Skin epidermis (tissue), 12 donors: ENCODE data around the gene EZH1.
"Not testable (repeated sequence)": the region's sequence is repeated elsewhere in the genome, so short reads cannot be mapped to it uniquely, and the experiment has no call there.

Experiments used
- H3K27ac ChIP-seq, 21 experiments: fragments of 200-600 bp; sonication (generic) in 11 of 21; one replicate each; pipeline ENCODE4 v1.5.0; 2020; ENCODE audit warnings: mild to moderate bottlenecking in 3 of 21, inconsistent platforms in 2 of 21, moderate library complexity in 2 of 21
- H3K4me3 ChIP-seq, 7 experiments: fragments of 200-600 bp; sonication (generic) in 2 of 7; one replicate each; pipeline ENCODE4 v1.5.0; 2020; ENCODE audit warnings: inconsistent platforms in 2 of 7, mild to moderate bottlenecking in 2 of 7, moderate library complexity in 1 of 7

EZH1 gene

DNA sequence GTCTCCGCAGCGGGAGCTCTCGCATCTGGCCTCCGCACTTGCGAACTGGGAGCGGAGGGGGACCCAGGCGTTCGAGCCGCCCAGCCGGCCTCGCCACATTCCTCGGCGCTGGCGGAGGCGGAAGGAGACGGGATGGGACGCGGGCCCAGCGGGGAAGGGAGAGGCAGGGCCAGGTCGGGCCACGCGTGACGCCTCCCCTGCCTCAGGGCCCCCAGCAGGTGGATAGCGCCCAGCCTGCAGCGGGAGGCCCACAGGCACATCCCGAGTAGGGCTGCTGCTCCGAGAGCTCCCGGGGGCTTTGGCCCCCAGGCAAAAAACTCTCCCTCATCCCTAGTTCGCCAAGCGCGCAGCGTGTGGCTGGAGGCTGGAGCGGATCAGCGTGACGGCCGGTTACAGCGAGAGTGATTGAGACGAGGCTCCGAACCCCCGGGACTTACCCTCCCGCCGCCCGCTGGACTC lies 68.8 kb downstream of the EZH1 start:
- peak overlapping the region in 20 of 21 experiments; percentile 67 to 98 (median 84) for H3K27ac ChIP-seq
- H3K4me3 ChIP-seq: peak overlapping the region; percentile 57 to 94 (median 75)

GRCh38 chr17:42675348-42675964 lies 69.4 kb downstream of the EZH1 start:
- H3K4me3 ChIP-seq: peak overlapping the region; percentile 57 to 94 (median 75)
- H3K27ac ChIP-seq: peak overlapping the region in 20 of 21 experiments; percentile 67 to 98 (median 84)

- peak overlapping the region; percentile 57 to 94 (median 75) for H3K4me3 ChIP-seq
- H3K27ac ChIP-seq: peak overlapping the region in 19 of 21 experiments; percentile 29 to 98 (median 84)
These were observed 70.0 kb downstream of the EZH1 start for GRCh38 chr17:42674755-42675347.

DNA sequence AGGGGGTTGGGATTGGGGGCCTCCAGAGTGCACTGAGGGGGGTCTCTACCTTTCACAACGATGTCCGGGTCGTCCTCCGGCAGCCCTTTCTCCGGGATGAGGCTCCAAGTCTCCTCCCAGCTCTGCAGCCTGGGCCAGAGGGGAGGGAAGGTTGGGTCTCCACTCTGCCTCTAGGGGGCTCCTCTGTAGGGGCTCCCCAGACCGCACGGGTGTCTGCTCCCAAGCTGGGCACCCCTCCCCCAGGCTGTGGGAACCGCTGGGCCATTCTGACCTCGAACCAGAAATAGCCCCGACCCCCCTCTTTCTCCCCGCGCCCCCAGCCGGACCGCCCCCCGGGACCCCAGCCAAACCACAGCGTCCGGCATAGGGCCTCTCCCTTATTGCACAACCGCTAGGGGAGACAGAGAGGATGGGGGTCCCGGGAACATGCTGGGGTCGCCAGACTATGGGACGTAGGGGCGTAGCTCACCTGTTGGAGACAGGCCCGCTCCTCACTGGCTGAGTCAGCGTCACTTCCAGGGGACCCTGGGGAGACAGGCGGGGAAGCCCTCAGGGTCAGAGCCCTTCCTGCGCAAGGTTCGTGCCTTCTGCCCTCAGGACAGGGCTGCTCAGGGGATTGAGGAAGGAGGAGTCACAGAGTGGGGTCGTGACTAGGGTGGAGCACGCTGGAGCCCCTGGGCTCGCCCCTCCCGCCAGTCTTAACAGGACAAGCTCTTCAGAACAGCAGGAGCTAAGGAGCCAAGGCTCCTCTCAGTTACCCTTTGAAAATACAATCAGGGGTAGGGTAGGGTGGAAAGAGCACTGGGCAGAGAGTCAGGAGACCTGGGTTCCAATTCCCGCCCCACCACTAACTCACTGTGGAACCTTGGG lies 70.7 kb downstream of the EZH1 start:
- Histone ChIP-seq H3K27ac (peak overlapping the region in 18 of 21 experiments; percentile 6 to 98 (median 82)), H3K4me3 (peak overlapping the region; percentile 14 to 94 (median 69))

GRCh38 chr17:42673266-42673884 lies 71.5 kb downstream of the EZH1 start:
- Histone ChIP-seq H3K4me3 (peak overlapping the region in 6 of 7 experiments; percentile 14 to 94 (median 74)), H3K27ac (peak overlapping the region in 14 of 21 experiments; percentile 24 to 98 (median 84))

- peak overlapping the region in 1 of 7 experiments; percentile 0 for H3K4me3 ChIP-seq
- H3K27ac ChIP-seq: peak overlapping the region in 5 of 21 experiments; percentile 6 to 44 (median 30)
These were observed 72.8 kb downstream of the EZH1 start for GRCh38 chr17:42672038-42672437.

GRCh38 chr17:42670789-42671657 lies 73.8 kb downstream of the EZH1 start:
- Histone ChIP-seq H3K27ac (peak overlapping the region in 2 of 21 experiments; percentile 19 to 30), H3K4me3 (no peak overlapping the region)

DNA sequence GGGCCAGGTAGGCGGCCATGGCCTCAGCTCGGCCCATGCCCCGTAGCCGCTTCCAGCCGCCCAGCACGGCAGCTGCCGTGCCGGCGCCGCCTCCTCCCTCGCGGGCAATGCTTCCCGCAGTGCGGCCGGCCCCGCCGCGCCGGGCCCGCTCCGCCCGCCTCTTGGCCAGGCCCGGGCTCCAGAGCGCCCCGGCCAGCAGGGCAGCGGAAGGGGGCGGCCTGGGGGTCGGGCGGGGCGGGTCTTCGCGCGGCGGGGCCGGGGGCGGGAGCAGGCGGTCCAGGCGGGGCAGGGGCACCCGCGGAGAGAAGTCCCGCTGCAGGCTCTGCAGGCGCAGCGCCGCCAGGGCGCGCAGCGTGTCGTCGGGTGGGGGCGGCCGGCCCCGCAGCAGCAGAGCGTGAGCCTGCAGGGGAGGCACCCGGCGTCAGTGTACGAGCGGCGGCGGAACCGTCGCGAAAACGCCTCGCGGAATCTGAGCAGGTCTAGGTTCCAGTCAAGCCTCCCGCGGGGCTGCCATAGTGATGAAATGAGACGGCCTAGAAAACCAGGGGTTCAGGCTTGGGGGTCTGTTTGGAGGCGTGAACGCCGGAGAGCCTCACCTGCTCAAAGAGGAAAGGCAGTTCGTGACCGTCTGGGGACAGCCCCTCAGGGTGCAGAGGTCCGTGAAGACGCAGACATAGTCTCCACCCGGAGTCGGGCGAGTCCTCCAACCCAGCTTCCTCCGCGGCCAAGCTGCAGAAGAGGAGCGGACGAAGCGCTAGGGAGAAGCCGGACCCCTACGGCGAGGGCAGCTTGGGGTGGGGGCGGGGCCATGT lies 74.7 kb downstream of the EZH1 start:
- peak overlapping the region in 1 of 7 experiments; percentile 13 for H3K4me3 ChIP-seq

GRCh38 chr17:42669705-42669976 lies 75.2 kb downstream of the EZH1 start:
- peak overlapping the region in 1 of 21 experiments; percentile 43 for H3K27ac ChIP-seq
- H3K4me3 ChIP-seq: peak overlapping the region in 1 of 7 experiments; percentile 13

More for the DNA sequence above, 74.7 kb downstream of the EZH1 start:
- peak overlapping the region in 1 of 21 experiments; percentile 43 for H3K27ac ChIP-seq

DNA sequence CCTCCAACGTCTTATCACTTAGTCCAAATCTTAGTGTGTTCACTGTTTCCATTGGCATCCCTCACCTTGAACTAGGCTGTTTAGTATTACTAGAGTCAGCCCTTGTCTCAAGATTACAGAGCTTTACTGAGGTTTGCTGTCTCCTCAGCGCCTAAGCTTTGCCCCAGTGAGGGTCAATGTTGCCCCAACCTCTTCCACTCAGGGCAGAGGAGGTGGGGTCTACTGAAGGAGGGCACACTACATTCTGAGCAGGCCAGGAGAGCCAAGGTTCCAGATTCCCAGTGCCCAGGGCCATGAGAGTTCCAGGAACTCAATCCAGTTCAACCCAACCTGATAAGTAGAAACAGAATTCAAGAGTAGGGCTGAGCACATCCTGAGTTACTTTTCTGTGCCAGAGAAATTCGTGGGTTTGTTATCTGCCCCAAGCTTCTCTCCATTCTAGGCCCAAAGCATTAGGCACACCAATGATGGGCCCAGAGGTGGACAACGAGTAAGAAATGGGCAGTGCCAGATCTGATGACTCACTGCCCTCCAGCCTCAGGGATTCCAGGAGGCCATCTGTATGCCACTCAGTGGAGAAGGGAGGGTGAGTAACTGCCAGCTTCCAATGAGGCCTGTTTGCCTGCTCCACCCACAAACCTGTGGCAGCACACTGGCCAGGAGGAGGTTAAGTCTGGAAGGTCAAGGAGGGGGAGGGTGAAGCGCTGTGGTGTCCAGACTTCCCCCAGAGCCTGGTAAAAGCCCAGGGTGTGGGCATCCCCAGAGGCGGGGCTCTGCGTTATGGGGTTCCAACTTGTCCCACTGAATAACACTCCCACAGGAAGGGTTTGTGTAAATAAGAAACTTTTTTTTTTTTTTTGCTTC lies 77.5 kb downstream of the EZH1 start:
- Histone ChIP-seq H3K4me3 (no peak overlapping the region), H3K27ac (peak overlapping the region in 12 of 21 experiments; percentile 1 to 69 (median 48))

DNA sequence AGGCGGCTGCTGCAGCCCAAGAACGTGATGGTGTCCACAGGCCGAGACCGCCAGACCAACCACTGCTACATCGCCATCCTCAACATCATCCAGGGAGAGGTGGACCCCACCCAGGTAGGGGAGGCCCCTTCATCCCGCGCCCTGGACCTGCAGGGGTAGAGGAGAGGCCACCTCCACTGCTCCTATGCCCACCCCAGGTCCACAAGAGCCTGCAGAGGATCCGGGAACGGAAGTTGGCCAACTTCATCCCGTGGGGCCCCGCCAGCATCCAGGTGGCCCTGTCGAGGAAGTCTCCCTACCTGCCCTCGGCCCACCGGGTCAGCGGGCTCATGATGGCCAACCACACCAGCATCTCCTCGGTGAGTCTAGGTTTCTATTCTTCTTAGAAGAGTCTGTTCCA lies 78.7 kb downstream of the EZH1 start:
- H3K27ac ChIP-seq: peak overlapping the region in 1 of 21 experiments; percentile 1
- not testable (repeated sequence) for H3K4me3 ChIP-seq

DNA sequence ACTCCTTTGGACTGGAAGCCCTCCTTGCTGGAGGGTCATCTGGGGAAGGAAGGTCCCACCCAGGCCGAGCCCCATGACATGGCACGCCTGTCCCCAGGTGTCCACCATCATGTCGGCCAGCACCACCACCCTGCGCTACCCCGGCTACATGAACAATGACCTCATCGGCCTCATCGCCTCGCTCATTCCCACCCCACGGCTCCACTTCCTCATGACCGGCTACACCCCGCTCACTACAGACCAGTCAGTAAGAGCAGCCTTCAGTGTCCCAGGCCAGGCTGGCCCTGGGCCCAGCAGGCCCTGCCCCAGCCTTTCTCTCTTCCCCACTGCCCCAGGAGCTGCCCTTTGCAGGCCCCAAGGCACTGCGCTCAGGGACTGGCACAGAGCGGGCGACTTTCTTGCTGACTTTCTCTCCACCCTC lies 79.2 kb downstream of the EZH1 start:
- Histone ChIP-seq H3K4me3 (no peak overlapping the region), H3K27ac (no peak overlapping the region)

DNA sequence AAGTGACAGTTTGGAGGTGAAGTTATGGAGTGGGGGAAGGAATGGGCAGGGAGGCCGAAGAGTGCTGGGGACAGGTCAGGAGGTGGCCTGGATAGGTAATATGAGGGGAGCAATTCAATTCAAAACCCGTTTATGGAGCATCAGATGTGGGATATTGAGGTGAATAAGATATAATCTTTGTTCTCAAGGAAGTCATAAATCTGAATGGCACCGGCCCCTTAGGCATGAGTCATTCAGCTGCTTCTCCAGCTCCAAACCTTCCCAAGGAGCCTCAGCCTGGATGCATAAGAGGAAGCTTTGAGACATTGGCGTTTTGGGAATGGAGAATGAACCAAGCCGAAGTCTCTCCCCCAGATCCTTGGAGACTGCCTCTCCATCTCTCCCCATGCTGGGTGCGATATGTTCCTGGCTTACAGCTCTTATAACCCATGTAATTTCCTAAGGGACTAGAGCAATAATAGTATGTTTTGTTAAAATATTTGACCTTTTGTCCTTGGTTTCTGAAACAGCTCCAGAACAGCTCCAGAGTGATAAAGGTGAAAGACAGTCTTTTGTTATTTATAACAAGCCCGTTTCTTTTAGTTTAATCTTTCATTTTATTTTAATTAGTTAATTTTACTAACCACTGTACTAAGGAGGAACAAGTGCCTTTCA lies 84.0 kb downstream of the EZH1 start:
- H3K4me3 ChIP-seq: no peak overlapping the region
- peak overlapping the region in 3 of 21 experiments; percentile 11 to 39 (median 22) for H3K27ac ChIP-seq

- Histone ChIP-seq H3K27ac (peak overlapping the region in 13 of 21 experiments; percentile 12 to 84 (median 76)), H3K4me3 (peak overlapping the region; percentile 44 to 76 (median 57))
These were observed 84.9 kb downstream of the EZH1 start for GRCh38 chr17:42659932-42660274.

DNA sequence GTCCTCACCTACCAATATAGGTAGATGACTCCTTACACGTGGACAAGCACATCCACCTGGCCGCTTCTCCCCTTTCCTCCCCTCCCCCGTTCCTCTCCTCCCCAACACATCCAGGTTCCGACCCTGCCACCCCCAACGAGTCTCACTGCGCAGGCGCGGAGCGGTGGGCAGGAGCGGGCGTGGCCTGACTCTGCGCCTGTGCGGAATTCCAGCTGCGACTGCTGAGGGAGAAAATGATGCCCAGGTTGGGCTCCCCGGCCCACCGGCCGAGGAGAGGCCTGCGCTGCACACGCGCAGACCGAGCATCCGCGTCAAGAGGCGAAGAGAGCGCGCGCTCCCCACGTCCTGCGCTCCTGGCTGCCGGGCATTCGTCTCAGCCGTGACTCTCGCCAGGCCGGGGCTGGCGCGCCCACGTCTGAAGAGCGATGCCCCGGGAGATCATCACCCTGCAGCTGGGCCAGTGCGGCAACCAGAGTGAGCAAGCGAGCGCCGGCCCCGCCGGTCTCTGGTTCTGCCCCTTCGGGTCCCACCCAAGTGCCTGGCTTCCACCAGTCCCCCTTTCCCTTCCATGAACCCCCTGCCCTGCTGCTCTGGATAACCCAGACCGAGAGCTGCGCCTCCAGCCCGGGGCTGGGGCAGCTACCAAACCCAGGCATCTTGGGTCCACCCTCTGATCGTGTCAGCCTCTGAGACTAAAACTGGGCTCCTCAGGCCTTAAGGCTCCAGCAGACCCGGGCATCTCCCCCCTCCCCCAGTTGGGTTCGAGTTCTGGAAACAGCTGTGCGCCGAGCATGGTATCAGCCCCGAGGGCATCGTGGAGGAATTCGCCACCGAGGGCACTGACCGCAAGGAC lies 85.5 kb downstream of the EZH1 start, which contains the start of gene TUBG2:
TSS of gene TUBG2 (plus strand) at position 206 of the 853 bp plus-strand sequence. CDS start at position 426, 220 bp downstream.
- Histone ChIP-seq H3K4me3 (peak within 1 kb of the TSS; percentile 44 to 76 (median 57)), H3K27ac (peak within 1 kb of the TSS in 20 of 21 experiments; percentile 12 to 84 (median 68))
